ENCODE results near the gene EPYC.
"Not testable (repeated sequence)": the region's sequence is repeated elsewhere in the genome, so short reads cannot be mapped to it uniquely, and the experiment has no call there.

DNA sequence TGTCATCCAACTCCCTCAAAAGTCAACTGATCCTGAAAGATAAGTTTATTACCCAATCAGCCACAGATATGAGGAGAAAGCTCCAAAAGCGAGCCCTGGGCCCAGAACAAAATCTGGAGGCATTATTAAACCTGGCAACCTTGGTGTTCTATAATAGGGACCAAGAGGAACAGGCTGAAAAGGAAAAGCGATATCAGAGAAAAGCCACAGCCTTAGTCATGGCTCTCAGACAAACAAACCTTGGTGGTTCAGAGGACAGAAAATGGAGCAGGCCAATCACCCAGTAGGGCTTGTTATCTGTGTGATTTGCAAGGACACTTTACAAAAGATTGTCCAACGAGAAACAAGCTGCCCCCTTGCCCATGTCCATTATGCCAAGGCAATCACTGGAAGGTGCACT, 19.4 kb downstream of the EPYC start:
- TF ChIP-seq POLR2A (IDR thresholded peaks at IDR 0.05; ENCODE audit: low read depth); POLR2AphosphoS5 (IDR thresholded peaks at IDR 0.05); EP300 (IDR thresholded peaks at IDR 0.05); CTCF (IDR thresholded peaks at IDR 0.05): not testable (repeated sequence)
